Gastrocnemius medialis (tissue), 4 donors: Measurements from ENCODE around the gene ARVCF. TPM values are rescaled to one million over a fixed set of nuclear protein-coding genes. Genes with fewer than 3 reads are reported as not detected.
A peak's percentile ranks its signal among the peaks of the same experiment; 100 is the strongest.

Experiments used
- ATAC-seq, 2 donors: fragments of 150-250 bp; one replicate each; pipeline ENCODE4 v1.9.1; 2016
- DNase-seq, 2 donors: peaks; one replicate each; pipeline ENCODE4 v3.0.0-alpha.2; 2019
- H3K27ac ChIP-seq, 4 donors: fragments of 200-600 bp; sonication (generic); 1 replicate in 1 of 4; 2 replicates in 3 of 4; pipeline ENCODE4 v1.5.1; 2016 to 2018; ENCODE audit warnings: mild to moderate bottlenecking in 2 of 4, moderate library complexity in 1 of 4
- H3K27me3 ChIP-seq, 3 donors: fragments of 200-600 bp; sonication (generic) in 2 of 3; 1 replicate in 1 of 3; 2 replicates in 2 of 3; pipeline versions ENCODE4 v1.5.1 to v1.6.0; 2016 to 2019; ENCODE audit warnings: mild to moderate bottlenecking in 1 of 3, moderate library complexity in 1 of 3
- H3K36me3 ChIP-seq, 2 donors: fragments of 200-600 bp; sonication (generic) in 1 of 2; one replicate each; pipeline ENCODE4 v1.5.1; 2017 to 2018
- H3K4me1 ChIP-seq, 2 donors: fragments of 200-600 bp; sonication (generic) in 1 of 2; one replicate each; pipeline ENCODE4 v1.5.1; 2016 to 2017; ENCODE audit warnings: mild to moderate bottlenecking in 2 of 2
- H3K4me3 ChIP-seq, 4 donors: fragments of 200-600 bp; sonication (generic) in 3 of 4; 1 replicate in 1 of 4; 2 replicates in 3 of 4; pipeline ENCODE4 v1.5.1; 2016 to 2019; ENCODE audit warnings: mild to moderate bottlenecking in 2 of 4
- H3K9me3 ChIP-seq, 3 donors: fragments of 200-600 bp; sonication (generic) in 2 of 3; 1 replicate in 1 of 3; 2 replicates in 2 of 3; pipeline ENCODE4 v1.5.1; 2016 to 2019
- CTCF ChIP-seq, 5 experiments: fragments of 450-650 bp in 3 of 5; fragments of 200-600 bp in 2 of 5; sonication (generic) in 2 of 5; IDR thresholded peaks in 4 of 5; conservative IDR thresholded peaks in 1 of 5; 1 replicate in 4 of 5; 2 replicates in 1 of 5; pipeline ENCODE4 v1.5.1; 2016 to 2019; ENCODE audit warnings: antibody characterized with exemption in 5 of 5, mild to moderate bottlenecking in 3 of 5, moderate library complexity in 3 of 5
- POLR2A ChIP-seq, 2 donors: fragments of 450-650 bp; IDR thresholded peaks; one replicate each; pipeline ENCODE4 v1.6.1; 2017; ENCODE audit warnings: antibody characterized with exemption in 2 of 2, mild to moderate bottlenecking in 2 of 2, moderate library complexity in 2 of 2
- in situ Hi-C, 4 donors: fragments of 200-750 bp; cut with MboI; loops; one replicate each; pipeline versions ENCODE4 v1.15.0 to v1.8.0; 2017; ENCODE audit warnings: low sequenced_read_pairs in 4 of 4
- intact Hi-C: fragments of 100-400 bp; cut with DNase I; formaldehyde crosslinking; loops from one replicate; pipeline ENCODE4 v1.15.1; 2023; ENCODE audit warnings: low total_unique reads
- total RNA-seq, 4 donors: library from RNA; depleted of rRNA; stranded (reverse); fragments of >200 nt; gene quantifications; one replicate each; pipeline versions ENCODE4 v1.1.0 to v1.2.3, GENCODE V29; 2016

Gene ARVCF
- total RNA-seq, 4 donors from 2014 or later: 6.9 to 19.6 (median 18.0) TPM

GRCh38 chr22:19967850-19968449 lies 48.7 kb downstream of the ARVCF start:
- in situ Hi-C loops (no loop called here), intact Hi-C loops (no loop called here)
- Histone ChIP-seq H3K36me3 (peaks cover 0 to 37% of the 10 kb centered on the region in 2 donors), H3K4me1 (no peaks in the 10 kb centered on the region), H3K27ac (no peak overlapping the region), H3K4me3 (no peak overlapping the region), H3K27me3 (no peaks in the 10 kb centered on the region), H3K9me3 (no peaks in the 10 kb centered on the region)
- TF ChIP-seq CTCF (IDR thresholded peaks at IDR 0.05 in 4 of 5, conservative IDR thresholded peaks at IDR 0.05 in 1 of 5): no peak
- DNase-seq: no peak
- ATAC-seq: no peak

- Histone ChIP-seq H3K27me3 (no peaks in the 10 kb centered on the region), H3K36me3 (peaks cover 0 to 37% of the 10 kb centered on the region in 2 donors), H3K4me3 (no peak overlapping the region), H3K27ac (no peak overlapping the region), H3K9me3 (no peaks in the 10 kb centered on the region), H3K4me1 (peaks cover 4 to 7% of the 10 kb centered on the region in 2 donors)
- intact Hi-C loops (no loop called here), in situ Hi-C loops (no loop called here)
- DNase-seq: no peak
- TF ChIP-seq CTCF (IDR thresholded peaks at IDR 0.05 in 4 of 5, conservative IDR thresholded peaks at IDR 0.05 in 1 of 5) (no peak), POLR2A (IDR thresholded peaks at IDR 0.05) (no peak)
- no peak for ATAC-seq
These were observed 49.5 kb downstream of the ARVCF start for GRCh38 chr22:19966908-19967750.

GRCh38 chr22:19965771-19966709 lies 50.6 kb downstream of the ARVCF start:
- in situ Hi-C loops: no loop called here
- no peaks in the 10 kb centered on the region for H3K27me3 ChIP-seq
- no peak overlapping the region for H3K4me3 ChIP-seq
- intact Hi-C loops: no loop called here
- DNase-seq: no peak
- ATAC-seq: no peak
- peaks cover 0 to 37% of the 10 kb centered on the region in 2 donors for H3K36me3 ChIP-seq
- H3K9me3 ChIP-seq: no peaks in the 10 kb centered on the region
- TF ChIP-seq CTCF (IDR thresholded peaks at IDR 0.05 in 4 of 5, conservative IDR thresholded peaks at IDR 0.05 in 1 of 5): no peak
- no peak for TF ChIP-seq POLR2A (IDR thresholded peaks at IDR 0.05)
- peaks cover 13 to 16% of the 10 kb centered on the region in 2 donors for H3K4me1 ChIP-seq
- H3K27ac ChIP-seq: peak overlapping the region in 1 of 4 donors; percentile 12

GRCh38 chr22:19964701-19965386 lies 51.8 kb downstream of the ARVCF start:
- H3K36me3 ChIP-seq: peaks cover 0 to 37% of the 10 kb centered on the region in 2 donors
- in situ Hi-C loops (no loop called here), intact Hi-C loops (no loop called here)
- peaks cover 13 to 17% of the 10 kb centered on the region in 2 donors for H3K4me1 ChIP-seq
- no peak for ATAC-seq
- no peak for DNase-seq
- no peaks in the 10 kb centered on the region for H3K9me3 ChIP-seq
- H3K4me3 ChIP-seq: no peak overlapping the region
- no peak for TF ChIP-seq CTCF (IDR thresholded peaks at IDR 0.05 in 4 of 5, conservative IDR thresholded peaks at IDR 0.05 in 1 of 5)
- no peak for TF ChIP-seq POLR2A (IDR thresholded peaks at IDR 0.05)
- H3K27me3 ChIP-seq: no peaks in the 10 kb centered on the region
- H3K27ac ChIP-seq: no peak overlapping the region
